Thyroid gland (tissue), 4 donors: ENCODE results near the gene MAP3K9. TPM values are rescaled to one million over a fixed set of nuclear protein-coding genes. Genes with fewer than 3 reads are reported as not detected.

Source experiments
- DNase-seq, 2 donors: peaks; one replicate each; pipeline ENCODE4 v3.0.0-alpha.2; 2019
- H3K27ac ChIP-seq, 3 donors: fragments of 200-600 bp; sonication (generic); 1 replicate in 2 of 3; 2 replicates in 1 of 3; pipeline ENCODE4 v1.5.1; 2016 to 2019; ENCODE audit warnings: mild to moderate bottlenecking in 1 of 3, moderate library complexity in 1 of 3
- H3K27me3 ChIP-seq: fragments of 200-600 bp; sonication (generic); one replicate; pipeline ENCODE4 v1.5.1; 2019
- H3K36me3 ChIP-seq, 2 donors: fragments of 200-600 bp; sonication (generic); one replicate each; pipeline ENCODE4 v1.5.1; 2016 to 2019
- H3K4me1 ChIP-seq, 2 donors: fragments of 200-600 bp; sonication (generic); one replicate each; pipeline ENCODE4 v1.5.1; 2017 to 2019
- H3K4me3 ChIP-seq, 3 donors: fragments of 200-600 bp; sonication (generic); replicated peaks in 1 of 3; 1 replicate in 2 of 3; 2 replicates in 1 of 3; pipeline ENCODE4 v1.5.1; 2016; ENCODE audit warnings: mild to moderate bottlenecking in 1 of 3
- H3K9me3 ChIP-seq: fragments of 200-600 bp; sonication (generic); one replicate; pipeline ENCODE4 v1.5.1; 2017
- CTCF ChIP-seq, 6 experiments: fragments of 200-600 bp in 3 of 6; fragments of 450-650 bp in 3 of 6; sonication (generic) in 3 of 6; IDR thresholded peaks; one replicate each; pipeline ENCODE4 v1.5.1; 2016 to 2019; ENCODE audit warnings: antibody characterized with exemption in 6 of 6, mild to moderate bottlenecking in 2 of 6, inconsistent platforms in 1 of 6, moderate library complexity in 1 of 6
- POLR2A ChIP-seq, 2 donors: fragments of 450-650 bp; IDR thresholded peaks; one replicate each; pipeline ENCODE4 v1.6.1; 2017; ENCODE audit warnings: antibody characterized with exemption in 2 of 2, mild to moderate bottlenecking in 2 of 2, moderate library complexity in 1 of 2
- WGBS, 2 donors: methylation state at CpG; one replicate each; pipeline ENCODE4 v1.1.5; 2017; 5-methylcytosine and 5-hydroxymethylcytosine counted together
- intact Hi-C: fragments of 100-400 bp; cut with DNase I; formaldehyde crosslinking; loops from one replicate; pipeline ENCODE4 v1.15.1; 2023
- total RNA-seq, 4 donors: library from RNA; depleted of rRNA; stranded (reverse); fragments of >200 nt; gene quantifications; one replicate each; pipeline ENCODE4 v1.2.3, GENCODE V29; 2016

MAP3K9 gene
- total RNA-seq, 4 donors from 2014 or later, result 7.7 to 19.7 (median 11.9) TPM

- intact Hi-C loops, result no loop called here
- H3K36me3 ChIP-seq, result peaks cover 0 to 8% of the 10 kb centered on the region in 2 donors
- H3K9me3 ChIP-seq, result no peaks in the 10 kb centered on the region
- H3K4me1 ChIP-seq, result no peaks in the 10 kb centered on the region
- WGBS, 2 donors, result 68 to 78% methylated on average over 6 of the region's 6 CpGs
- TF ChIP-seq POLR2A (IDR thresholded peaks at IDR 0.05) (no peak), CTCF (IDR thresholded peaks at IDR 0.05) (no peak)
- H3K27me3 ChIP-seq, result no peaks in the 10 kb centered on the region
- no peak overlapping the region for H3K27ac ChIP-seq
- DNase-seq, result no peak
- no peak overlapping the region for H3K4me3 ChIP-seq
Observed at GRCh38 chr14:70726651-70727375, 82.5 kb downstream of the MAP3K9 start.

- Histone ChIP-seq H3K36me3 (peaks cover 0 to 2% of the 10 kb centered on the region in 2 donors), H3K4me1 (no peaks in the 10 kb centered on the region), H3K9me3 (no peaks in the 10 kb centered on the region), H3K27ac (no peak overlapping the region), H3K4me3 (no peak overlapping the region), H3K27me3 (no peaks in the 10 kb centered on the region)
- intact Hi-C loops, result no loop called here
- 75 to 87% methylated on average over 5 to 6 of the region's 6 CpGs for WGBS, 2 donors
- DNase-seq, result no peak
- TF ChIP-seq CTCF (IDR thresholded peaks at IDR 0.05) (no peak), POLR2A (IDR thresholded peaks at IDR 0.05) (no peak)
Observed at GRCh38 chr14:70724944-70725343, 84.4 kb downstream of the MAP3K9 start.

GRCh38 chr14:70724110-70724509, 85.2 kb downstream of the MAP3K9 start:
- H3K27ac ChIP-seq, result no peak overlapping the region
- no peak for DNase-seq
- H3K4me1 ChIP-seq, result no peaks in the 10 kb centered on the region
- no peaks in the 10 kb centered on the region for H3K27me3 ChIP-seq
- H3K9me3 ChIP-seq, result no peaks in the 10 kb centered on the region
- 68 to 70% methylated on average over 3 of the region's 3 CpGs for WGBS, 2 donors
- H3K36me3 ChIP-seq, result no peaks in the 10 kb centered on the region
- no peak overlapping the region for H3K4me3 ChIP-seq
- intact Hi-C loops, result no loop called here
- TF ChIP-seq CTCF (IDR thresholded peaks at IDR 0.05) (no peak), POLR2A (IDR thresholded peaks at IDR 0.05) (no peak)

GRCh38 chr14:70723276-70723675, 86.0 kb downstream of the MAP3K9 start:
- Histone ChIP-seq H3K36me3 (no peaks in the 10 kb centered on the region), H3K27ac (no peak overlapping the region), H3K9me3 (no peaks in the 10 kb centered on the region), H3K4me3 (no peak overlapping the region), H3K27me3 (no peaks in the 10 kb centered on the region), H3K4me1 (no peaks in the 10 kb centered on the region)
- TF ChIP-seq CTCF (IDR thresholded peaks at IDR 0.05) (no peak), POLR2A (IDR thresholded peaks at IDR 0.05) (no peak)
- 81 to 89% methylated on average over 5 of the region's 5 CpGs for WGBS, 2 donors
- intact Hi-C loops, result no loop called here
- no peak for DNase-seq

- WGBS, 2 donors, result 82 to 85% methylated on average over 3 of the region's 3 CpGs
- Histone ChIP-seq H3K36me3 (no peaks in the 10 kb centered on the region), H3K27ac (no peak overlapping the region), H3K4me1 (no peaks in the 10 kb centered on the region), H3K9me3 (no peaks in the 10 kb centered on the region), H3K4me3 (no peak overlapping the region), H3K27me3 (no peaks in the 10 kb centered on the region)
- intact Hi-C loops, result no loop called here
- TF ChIP-seq POLR2A (IDR thresholded peaks at IDR 0.05) (no peak), CTCF (IDR thresholded peaks at IDR 0.05) (no peak)
- no peak for DNase-seq
Observed at GRCh38 chr14:70722418-70722817, 86.9 kb downstream of the MAP3K9 start.
